ENCODE measurements around the gene WDTC1. TPM values are rescaled to one million over a fixed set of nuclear protein-coding genes. Genes with fewer than 3 reads are reported as not detected.

WDTC1 gene
- total and polyA plus RNA-seq, 2 experiments from 2014 or later = 18.9 to 52.5 TPM

DNA sequence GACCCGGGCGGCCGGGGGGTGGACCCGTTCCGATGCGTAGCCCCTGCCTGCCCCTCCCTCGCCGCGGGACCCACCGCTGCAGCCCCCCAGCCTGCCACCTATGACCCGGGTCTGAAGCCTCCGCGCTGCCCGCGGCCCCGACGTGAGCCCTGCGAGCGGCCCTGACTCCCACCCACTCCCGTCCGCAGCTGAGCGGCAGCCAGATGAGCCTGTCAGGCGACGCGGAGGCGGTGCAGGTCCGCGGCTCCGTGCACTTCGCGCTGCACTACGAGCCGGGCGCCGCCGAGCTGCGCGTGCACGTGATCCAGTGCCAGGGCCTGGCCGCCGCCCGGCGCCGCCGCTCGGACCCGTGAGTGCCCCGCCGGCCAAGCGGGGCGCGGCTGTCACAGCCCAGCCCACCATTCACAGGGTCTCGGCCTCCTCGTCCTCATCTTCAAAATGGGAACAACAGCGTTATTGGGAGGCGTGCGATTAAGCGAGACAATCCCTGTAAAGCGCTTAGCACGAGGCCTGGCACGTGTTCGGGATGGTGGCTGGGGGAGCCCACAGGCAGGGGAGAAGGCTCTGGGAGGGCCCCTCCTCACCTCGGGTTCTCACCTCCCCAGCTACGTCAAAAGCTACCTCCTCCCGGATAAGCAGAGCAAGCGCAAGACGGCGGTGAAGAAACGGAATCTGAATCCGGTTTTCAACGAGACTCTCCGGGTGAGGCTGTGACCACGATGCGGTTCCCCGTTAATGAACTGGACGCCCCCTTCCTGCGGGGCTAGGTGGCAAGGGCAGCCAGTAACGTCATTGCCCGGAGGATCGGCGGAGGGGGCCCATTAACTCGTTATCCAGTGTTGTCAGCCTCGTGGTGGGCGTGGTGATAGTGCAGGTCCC, 115.6 kb downstream of the WDTC1 start:
- Histone ChIP-seq H3K4me3 (peak overlapping the region; percentile 47), H3K4me1 (ENCODE audit: low read depth) (peaks cover 5% of the 10 kb centered on the region), H3K27me3 (no peaks in the 10 kb centered on the region), H3K27ac (peak overlapping the region; percentile 24), H3K36me3 (no peaks in the 10 kb centered on the region), H3K9me3 (ENCODE audit: low read depth) (no peaks in the 10 kb centered on the region)
- peak; percentile 83 to 89 for DNase-seq (ENCODE audit: low read depth in 1 of 2, low spot score in 1 of 2)
- TF ChIP-seq, protein P1, sequence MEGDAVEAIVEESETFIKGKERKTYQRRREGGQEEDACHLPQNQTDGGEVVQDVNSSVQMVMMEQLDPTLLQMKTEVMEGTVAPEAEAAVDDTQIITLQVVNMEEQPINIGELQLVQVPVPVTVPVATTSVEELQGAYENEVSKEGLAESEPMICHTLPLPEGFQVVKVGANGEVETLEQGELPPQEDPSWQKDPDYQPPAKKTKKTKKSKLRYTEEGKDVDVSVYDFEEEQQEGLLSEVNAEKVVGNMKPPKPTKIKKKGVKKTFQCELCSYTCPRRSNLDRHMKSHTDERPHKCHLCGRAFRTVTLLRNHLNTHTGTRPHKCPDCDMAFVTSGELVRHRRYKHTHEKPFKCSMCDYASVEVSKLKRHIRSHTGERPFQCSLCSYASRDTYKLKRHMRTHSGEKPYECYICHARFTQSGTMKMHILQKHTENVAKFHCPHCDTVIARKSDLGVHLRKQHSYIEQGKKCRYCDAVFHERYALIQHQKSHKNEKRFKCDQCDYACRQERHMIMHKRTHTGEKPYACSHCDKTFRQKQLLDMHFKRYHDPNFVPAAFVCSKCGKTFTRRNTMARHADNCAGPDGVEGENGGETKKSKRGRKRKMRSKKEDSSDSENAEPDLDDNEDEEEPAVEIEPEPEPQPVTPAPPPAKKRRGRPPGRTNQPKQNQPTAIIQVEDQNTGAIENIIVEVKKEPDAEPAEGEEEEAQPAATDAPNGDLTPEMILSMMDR (IDR thresholded peaks at IDR 0.05; ENCODE audit: low read depth, low read length) = no peak

DNA sequence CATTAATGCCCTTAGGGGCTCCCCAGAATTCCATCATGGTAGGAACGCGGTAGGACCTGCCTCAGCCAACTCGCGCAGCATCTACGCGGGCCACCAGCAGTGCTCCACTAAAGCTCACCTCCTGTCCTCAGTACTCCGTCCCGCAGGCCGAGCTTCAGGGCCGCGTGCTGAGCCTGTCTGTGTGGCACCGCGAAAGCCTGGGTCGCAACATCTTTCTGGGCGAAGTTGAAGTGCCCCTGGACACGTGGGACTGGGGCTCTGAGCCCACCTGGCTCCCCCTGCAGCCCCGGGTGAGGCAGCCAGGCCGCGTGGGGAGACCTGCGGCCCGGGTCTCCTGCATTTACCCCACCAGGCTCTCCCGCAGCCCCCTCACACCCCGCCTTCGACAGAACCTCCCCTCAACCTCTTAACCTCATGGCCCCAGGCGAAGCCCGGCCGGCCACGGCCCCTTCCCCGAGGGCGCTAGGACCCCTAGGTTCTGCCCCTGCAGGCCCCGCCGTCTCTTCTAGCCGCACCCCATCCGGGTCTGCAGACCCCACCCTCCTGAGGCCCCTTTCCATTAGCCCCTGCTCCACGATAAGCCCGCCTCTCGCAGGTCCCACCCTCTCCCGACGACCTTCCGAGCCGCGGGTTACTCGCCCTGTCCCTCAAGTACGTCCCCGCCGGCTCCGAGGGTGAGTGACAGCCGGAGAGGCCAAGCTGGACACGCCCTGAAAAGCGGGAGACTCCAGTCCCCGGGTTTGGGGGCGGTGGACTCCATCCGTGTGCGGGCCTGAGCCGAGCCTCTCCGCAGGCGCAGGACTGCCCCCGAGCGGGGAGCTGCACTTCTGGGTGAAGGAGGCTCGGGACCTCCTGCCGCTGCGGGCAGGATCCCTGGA, 116.5 kb downstream of the WDTC1 start:
- DNase-seq (ENCODE audit: low read depth in 1 of 2, low spot score in 1 of 2) = peak; percentile 60 to 98
- H3K27ac ChIP-seq = peak overlapping the region; percentile 53
- TF ChIP-seq, protein P1 (IDR thresholded peaks at IDR 0.05; ENCODE audit: low read depth, low read length) = peak; percentile 23
- peak overlapping the region; percentile 47 for H3K4me3 ChIP-seq
- no peaks in the 10 kb centered on the region for H3K36me3 ChIP-seq
- no peaks in the 10 kb centered on the region for H3K27me3 ChIP-seq
- peaks cover 5% of the 10 kb centered on the region for H3K4me1 ChIP-seq (ENCODE audit: low read depth)
- no peaks in the 10 kb centered on the region for H3K9me3 ChIP-seq (ENCODE audit: low read depth)

DNA sequence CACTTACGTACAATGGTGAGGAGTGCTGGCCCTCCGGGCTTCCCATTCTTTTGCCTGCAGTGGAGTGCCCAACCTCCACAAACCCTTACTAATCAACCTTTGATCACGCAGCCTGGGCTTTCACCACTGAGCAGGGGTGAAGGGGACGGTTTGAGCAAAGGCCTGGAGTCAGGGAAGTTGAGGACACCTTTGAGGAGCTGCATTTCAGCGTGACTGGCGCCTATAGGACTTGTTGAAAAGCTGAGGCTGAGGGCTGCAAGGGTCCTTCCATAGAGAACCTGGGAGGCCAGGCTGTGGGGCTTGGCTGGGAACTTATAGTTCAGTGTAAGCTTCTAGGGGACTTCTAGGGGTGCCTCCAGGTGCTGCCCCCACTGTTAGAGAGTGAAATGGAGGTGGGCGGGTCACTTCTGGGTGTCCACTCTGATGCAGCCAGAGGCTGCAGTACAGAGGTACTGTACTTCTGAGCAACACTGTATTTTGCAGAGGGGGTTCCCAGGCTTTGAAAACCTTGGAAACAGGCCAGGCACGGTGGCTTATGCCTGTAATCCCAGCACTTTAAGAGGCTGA, 117.2 kb downstream of the WDTC1 start:
- DNase-seq (ENCODE audit: low read depth in 1 of 2, low spot score in 1 of 2) = no peak
- no peaks in the 10 kb centered on the region for H3K27me3 ChIP-seq
- peak overlapping the region; percentile 47 for H3K4me3 ChIP-seq
- no peaks in the 10 kb centered on the region for H3K36me3 ChIP-seq
- H3K27ac ChIP-seq = peak overlapping the region; percentile 53
- H3K9me3 ChIP-seq (ENCODE audit: low read depth) = no peaks in the 10 kb centered on the region
- TF ChIP-seq, protein P1 (IDR thresholded peaks at IDR 0.05; ENCODE audit: low read depth, low read length) = no peak
- peaks cover 5% of the 10 kb centered on the region for H3K4me1 ChIP-seq (ENCODE audit: low read depth)

DNA sequence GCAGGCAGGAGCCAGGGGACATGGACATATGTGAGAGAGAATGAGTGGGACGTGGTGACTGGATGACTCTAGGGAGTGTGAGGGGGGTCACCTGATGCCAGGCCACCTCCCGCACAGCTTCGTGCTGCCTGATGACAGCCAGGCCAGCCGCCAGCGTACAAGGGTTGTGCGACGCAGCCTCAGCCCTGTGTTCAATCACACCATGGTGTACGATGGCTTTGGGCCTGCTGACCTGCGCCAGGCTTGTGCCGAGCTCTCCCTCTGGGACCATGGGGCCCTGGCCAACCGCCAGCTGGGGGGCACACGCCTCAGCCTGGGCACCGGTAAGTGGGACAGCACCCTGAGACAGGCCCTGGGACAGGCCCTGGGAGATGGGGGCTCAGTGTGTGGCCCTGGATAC, 118.7 kb downstream of the WDTC1 start:
- Histone ChIP-seq H3K27ac (no peak overlapping the region), H3K27me3 (peaks cover under 1% of the 10 kb centered on the region), H3K4me3 (no peak overlapping the region), H3K9me3 (ENCODE audit: low read depth) (no peaks in the 10 kb centered on the region), H3K4me1 (ENCODE audit: low read depth) (peaks cover 8% of the 10 kb centered on the region), H3K36me3 (no peaks in the 10 kb centered on the region)
- DNase-seq (ENCODE audit: low read depth in 1 of 2, low spot score in 1 of 2) = no peak
- TF ChIP-seq, protein P1 (IDR thresholded peaks at IDR 0.05; ENCODE audit: low read depth, low read length) = no peak

DNA sequence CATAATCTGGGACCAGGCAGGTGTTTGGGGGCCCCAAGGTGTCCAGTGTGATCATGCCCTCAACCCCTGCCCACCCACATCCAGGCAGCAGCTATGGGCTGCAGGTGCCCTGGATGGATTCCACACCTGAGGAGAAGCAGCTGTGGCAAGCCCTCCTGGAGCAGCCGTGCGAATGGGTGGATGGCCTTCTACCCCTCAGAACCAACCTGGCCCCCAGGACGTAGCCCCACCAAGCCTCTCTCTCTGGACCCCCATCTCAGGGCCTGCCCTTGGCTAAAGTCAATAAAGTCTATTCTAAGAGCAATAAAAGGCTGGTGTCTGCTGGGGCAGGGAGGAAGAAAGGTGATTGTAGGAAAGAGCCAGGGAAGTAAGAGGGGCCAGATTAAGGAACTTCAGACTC, 119.2 kb downstream of the WDTC1 start:
- Histone ChIP-seq H3K27ac (no peak overlapping the region), H3K27me3 (peaks cover 5% of the 10 kb centered on the region), H3K36me3 (no peaks in the 10 kb centered on the region), H3K9me3 (ENCODE audit: low read depth) (no peaks in the 10 kb centered on the region), H3K4me3 (no peak overlapping the region), H3K4me1 (ENCODE audit: low read depth) (peaks cover 8% of the 10 kb centered on the region)
- DNase-seq (ENCODE audit: low read depth in 1 of 2, low spot score in 1 of 2) = no peak
- TF ChIP-seq, protein P1 (IDR thresholded peaks at IDR 0.05; ENCODE audit: low read depth, low read length) = no peak

Measured in cardiac muscle cell (in vitro differentiated cells and primary cell).